Stimulated activated CD4-positive, alpha-beta T cell treated with anti-CD3 and anti-CD28 coated beads, Interleukin-4, amount 100 ng/mL, for 48 hours (primary cell): ENCODE data around the gene CHAT.
"Not testable (repeated sequence)": the region's sequence is repeated elsewhere in the genome, so short reads cannot be mapped to it uniquely, and the experiment has no call there.

Source experiments
- DNase-seq, 2 donors: peaks; one replicate each; pipeline ENCODE4 v3.0.0-alpha.2; 2020; ENCODE audit warnings: low read depth in 2 of 2

The CHAT gene

DNA sequence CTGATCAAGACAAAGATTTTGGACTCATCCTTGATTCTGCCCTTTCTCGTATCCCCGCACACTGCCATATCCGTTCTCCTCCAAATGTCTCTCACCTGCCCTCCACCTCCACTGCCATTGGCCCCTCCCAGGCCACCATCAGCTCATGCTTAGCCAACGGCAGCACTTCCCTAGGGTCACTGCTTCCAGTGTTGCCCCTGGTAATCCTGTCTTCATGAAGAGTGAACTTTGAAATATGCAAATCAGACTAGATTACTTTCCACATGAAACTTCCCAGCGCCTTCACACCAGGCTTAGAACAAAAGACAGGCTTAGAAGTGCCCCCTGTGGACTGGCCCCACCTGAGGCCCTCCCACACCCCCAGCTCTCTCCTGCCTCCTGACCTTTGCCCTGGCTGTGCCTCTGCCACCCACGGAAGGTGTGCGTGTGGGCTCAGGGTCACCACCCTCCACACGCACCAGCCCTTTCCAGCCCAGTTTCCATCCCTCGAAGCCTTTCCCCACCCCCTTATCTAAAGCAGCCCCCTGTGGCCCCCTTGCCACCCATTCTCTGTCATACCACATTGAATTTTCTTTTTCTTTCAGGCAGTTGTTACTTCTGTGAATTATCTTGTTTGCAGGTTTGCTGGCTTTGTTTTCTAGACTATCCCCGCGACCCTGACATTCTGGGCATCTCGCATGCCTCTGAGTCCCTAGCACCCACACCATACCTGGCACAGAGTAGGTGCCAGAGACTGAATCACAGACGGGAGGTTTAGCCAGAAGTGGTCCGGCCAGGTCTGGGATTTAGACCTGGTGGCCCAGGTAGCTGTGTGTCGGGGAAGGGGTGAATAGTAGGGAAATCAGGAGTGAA is 38.8 kb downstream of the CHAT start:
- DNase-seq, result no peak

DNA sequence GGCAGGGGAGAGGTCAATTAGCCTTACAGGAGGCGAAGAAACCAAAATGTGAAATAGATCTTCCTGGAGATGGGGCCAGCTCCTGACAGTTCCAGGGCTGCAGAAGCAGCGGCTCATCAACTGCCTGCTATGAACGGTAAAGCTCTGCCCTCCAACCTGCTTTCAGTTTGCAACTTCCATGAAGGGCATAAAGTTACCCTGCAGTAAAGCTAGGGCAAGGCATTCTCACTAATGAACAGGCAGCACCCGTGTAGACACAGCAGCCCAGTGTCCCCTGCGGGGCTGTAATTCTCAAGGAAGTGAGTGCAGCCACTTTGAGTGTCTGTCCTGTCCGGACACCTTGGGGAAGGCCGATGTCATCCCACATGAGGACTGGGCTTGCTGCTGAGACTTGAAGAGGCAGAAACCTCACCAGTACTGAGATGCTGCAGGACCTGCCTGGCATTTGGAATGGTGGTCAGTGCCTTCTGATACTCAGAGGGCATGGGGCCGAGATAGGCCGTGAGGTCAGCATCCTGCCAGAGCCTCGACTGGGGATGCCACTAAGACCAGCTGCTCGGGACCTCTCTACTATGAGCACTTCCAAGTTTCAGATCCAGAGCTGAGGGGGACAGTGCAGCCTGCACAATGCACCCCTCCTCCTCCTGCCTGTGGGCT is 39.6 kb downstream of the CHAT start:
- DNase-seq, result no peak

DNA sequence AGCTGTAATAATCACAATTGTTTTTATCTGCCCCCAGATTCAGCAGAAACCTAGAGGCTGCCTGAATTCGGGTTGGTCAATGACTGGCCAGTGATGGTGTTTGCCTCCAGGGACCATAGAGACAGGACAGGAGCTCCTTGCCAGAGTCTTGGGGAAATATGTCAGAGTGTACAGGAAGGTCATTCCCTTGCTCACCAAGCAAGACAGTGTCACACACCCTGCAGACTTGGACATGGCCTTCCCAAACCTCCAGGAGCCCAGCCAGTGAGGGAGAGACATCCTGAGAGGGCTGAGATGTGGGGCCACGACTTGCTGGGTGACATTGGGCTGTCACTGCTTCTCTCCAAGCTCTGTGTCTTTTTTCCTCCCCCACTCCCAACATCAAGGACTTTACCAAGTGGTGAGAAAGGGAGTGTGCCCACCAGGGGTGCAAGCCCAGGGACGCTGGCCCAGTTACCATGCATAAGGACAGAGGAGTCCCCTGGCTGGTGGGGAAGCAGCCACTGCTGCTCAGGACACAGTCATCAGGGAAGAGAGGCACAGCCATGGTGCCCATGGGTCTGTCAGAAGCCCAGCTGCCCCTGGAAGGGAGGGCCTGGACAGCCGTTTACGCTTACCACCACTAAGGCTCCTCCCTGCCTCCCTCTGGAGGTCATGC is 40.3 kb downstream of the CHAT start:
- DNase-seq, result no peak

DNA sequence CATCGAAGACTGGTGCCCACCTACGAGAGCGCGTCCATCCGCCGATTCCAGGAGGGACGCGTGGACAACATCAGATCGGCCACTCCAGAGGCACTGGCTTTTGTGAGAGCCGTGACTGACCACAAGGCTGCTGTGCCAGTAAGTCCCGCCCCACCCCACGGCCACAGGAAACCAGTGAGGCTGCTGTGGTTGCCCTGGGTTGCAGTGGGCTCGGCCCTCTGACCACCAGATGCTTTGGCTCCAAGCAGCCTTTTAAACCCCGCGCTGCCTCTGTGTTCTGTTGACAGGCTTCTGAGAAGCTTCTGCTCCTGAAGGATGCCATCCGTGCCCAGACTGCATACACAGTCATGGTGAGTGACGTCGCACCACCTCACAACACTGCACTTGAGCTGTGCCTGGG is 41.3 kb downstream of the CHAT start:
- no peak for DNase-seq

DNA sequence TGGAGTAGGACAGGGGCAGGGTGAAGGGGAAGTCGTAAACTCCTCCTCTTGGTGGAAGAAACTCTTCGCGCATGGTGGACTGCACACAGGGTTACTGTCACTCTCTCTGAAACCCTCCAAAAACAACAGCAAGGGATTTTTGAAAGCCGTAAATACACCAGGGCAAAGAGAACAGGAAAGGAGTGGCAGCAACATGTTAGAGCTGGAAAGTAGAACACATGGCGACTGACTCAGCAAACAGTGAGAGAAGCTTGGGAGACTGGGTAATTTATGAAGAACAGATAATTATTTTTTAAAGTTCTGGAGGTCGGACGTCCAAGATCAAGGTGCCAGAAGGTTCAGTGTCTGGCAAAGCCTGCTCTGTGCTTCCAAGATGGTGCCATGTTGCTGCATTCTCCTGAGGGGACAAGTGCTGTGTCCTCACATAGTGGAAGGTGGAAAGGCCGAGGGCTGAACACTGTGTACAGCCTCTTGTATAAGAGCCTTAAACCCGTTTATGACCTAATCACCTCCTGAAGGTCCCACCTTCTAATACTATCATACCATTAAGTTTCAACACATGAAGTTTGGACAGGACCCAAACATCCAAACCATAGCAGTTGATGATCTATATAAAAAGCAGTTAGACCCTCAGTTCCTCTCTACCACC is 43.1 kb downstream of the CHAT start:
- no peak for DNase-seq

DNA sequence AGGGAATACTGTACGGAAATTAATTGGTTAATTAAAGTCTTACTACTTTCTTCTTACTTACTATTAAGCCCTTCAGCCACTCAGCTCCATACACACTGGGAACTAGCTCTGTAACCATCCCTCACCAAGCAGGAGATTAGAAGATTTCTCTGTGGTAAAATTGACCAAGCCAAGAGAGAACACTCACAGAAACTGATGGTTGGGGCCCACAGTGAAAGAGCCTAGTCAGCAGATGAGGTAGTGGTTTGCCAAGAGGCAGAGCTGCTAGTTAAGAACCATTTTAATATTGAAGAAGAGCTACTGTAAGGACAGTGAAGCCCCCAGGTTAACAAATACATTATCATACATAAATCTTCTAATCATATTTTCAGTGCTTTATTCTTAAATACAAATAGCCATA is 43.8 kb downstream of the CHAT start:
- no peak for DNase-seq

DNA sequence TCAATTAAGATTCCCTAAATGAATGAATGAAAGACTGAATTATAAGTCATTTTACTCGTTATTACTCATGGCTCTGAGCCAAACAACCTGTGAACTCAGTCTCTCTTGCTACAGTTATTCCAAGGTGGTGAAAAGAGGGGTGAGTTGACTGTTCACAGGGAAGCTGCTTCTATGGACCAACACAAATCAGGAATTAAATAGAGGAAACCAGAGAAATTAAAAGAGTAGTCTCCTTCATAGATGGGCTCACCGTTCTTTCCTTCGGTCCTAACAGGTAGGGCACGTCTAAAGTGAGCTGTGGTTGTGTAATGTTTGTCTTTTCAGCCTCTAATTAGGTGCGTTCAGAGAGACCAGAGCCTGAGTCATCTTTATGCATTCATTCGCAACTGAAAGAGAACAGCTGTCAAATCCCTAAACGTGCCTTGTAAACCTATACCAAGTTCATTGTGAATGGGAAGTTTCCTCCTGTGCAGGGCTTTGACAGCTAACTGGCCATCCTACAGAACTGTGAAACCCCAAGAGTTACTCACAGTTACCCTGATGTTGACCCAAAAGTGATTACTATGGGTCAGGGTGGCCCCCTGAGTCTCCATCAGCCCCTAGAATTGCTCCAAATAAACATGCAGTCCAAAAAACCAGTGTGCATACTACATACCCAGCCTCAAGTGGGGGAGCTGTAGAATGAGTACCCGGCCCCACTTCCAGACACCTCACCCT is 47.5 kb downstream of the CHAT start:
- DNase-seq, result no peak

DNA sequence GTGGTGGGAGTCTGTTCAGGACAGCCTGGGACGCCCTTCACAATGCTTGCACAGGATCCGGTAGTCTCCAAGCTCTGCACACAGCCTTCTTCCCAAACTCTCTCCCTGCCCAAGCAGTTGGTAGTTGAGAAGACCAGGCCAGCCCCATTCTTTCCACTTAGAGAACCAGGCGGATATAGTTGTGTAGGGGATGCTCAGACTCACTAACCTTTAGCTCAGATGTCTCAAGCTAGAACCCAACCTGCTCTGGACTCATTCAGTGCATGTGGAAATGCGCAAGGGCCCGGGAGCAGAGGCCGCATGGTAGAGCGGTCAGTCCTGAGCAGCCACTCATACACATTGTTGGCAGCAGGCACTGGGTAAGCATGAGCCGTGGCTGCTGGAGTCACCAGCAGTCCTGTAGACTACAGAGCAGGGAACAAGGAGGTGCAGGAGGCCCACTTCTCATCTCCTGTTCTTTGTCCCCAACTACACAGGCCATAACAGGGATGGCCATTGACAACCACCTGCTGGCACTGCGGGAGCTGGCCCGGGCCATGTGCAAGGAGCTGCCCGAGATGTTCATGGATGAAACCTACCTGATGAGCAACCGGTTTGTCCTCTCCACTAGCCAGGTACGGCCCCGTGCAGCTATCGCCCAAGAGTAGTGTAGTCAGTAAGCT is 48.5 kb downstream of the CHAT start:
- no peak for DNase-seq

DNA sequence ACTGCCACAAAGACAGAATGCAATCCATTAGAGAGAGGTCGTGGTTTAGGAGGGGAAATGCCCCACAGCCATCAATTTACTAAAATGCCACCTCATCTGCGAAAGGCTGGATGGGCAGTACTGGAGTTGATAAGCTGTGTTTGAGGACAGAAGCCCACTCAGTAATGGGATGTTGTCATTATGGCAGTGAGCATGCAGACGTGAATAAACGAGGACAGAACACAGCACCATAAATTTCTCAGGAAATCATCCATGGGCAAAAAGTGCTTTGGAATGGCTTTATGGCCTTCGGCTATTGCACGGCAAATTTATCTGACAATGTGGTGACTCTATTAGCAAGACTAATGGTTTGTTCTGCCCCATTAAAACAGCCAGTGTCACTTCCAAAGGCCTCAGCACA is 49.8 kb downstream of the CHAT start:
- no peak for DNase-seq

DNA sequence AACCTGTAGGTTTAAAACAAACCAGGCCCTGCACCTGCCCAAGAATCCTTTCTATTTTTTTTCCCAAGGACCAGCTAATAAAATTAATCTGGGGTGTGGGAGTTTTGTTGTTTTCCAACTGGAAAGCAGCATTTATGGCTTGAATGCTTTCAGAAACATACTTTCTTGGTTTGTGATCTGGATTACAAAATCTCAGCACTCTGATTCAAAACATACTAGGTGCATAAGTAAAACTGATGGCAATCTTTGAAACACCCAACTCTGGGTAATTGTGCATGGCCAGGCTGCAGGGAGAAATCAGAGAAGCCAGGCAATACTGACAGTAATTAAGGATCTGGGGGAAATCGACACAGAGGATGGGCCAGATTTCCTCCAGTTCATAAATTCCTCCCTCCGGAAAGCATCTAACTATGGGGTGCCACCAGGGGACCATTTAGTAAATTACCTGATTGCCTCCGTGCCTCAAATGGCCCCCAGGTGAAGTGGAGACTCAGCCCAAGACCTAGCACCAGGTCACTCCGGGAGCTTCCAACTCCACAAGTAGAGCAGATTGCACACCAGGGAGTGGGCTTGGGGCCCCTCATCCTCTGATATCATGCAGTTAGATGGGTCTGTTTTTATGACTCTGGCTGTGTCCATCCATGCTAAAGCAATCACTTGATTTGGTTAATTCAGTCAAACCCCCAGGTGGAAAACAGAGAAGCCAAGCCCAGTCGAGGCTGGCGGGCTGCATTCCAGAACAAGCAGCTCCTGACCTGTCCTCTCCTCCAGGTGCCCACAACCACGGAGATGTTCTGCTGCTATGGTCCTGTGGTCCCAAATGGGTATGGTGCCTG is 50.4 kb downstream of the CHAT start:
- DNase-seq, result no peak

DNA sequence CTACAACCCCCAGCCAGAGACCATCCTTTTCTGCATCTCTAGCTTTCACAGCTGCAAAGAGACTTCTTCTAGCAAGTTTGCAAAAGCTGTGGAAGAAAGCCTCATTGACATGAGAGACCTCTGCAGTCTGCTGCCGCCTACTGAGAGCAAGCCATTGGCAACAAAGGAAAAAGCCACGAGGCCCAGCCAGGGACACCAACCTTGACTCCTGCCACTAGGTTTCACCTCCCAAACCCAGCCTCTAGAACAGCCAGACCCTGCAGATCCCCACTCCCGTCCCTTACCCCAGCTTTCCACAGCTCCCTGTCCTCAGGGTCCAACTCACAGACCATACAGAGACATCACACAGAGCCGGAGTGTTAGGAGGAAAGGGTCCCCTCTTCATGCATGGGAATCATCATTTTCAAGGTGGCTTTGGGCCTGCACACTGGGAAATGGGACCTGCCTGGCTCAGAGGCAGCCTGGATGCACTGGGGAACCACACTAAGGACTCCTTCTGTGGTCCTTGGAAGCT is 51.1 kb downstream of the CHAT start:
- no peak for DNase-seq

DNA sequence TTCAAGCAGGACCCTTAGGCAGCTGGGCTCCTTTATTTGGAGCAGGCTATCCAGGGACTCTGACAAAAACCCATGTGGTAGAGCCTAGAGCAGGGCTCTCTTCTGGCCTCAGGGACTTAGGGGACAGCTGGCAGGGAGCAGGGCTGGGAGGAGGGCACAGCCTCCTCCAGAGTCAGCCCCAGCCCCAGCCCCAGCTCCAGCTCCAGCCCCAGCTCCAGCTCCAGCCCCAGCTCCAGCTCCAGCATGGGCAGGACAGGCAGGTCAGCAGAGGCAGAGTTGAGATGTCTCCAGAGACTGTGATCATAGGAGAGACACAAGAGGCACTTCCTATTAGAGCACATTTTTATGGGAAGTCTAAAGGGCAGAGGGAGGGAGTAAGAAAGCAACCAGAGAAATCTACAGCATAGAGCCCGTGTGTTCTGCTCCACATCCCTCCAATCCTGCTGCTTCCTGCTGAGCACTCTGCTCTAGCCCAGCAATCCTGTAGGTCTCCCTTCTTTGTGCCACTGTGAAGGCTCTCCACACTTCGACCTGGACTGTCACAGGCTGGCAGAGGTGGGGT is 52.3 kb downstream of the CHAT start:
- no peak for DNase-seq

DNA sequence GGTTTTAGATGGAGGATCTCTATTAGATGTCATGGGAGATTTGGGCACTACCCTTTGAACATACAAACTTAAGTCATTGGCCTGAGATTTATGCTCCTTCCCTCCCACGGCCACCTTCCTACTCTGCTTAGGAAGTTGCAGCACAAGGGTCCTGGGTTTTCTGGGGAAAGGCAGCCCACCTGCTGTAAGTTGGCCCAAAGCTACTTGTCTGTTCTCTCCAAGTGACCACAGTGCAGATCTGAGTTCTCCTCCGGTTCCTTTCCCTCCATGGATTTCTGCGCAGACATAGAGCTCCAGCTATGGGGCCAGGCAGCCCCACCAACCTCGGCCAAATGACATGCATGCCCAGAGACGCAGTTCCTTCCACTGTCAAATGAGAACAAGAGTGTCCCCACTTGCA is 52.8 kb downstream of the CHAT start:
- DNase-seq, result no peak

DNA sequence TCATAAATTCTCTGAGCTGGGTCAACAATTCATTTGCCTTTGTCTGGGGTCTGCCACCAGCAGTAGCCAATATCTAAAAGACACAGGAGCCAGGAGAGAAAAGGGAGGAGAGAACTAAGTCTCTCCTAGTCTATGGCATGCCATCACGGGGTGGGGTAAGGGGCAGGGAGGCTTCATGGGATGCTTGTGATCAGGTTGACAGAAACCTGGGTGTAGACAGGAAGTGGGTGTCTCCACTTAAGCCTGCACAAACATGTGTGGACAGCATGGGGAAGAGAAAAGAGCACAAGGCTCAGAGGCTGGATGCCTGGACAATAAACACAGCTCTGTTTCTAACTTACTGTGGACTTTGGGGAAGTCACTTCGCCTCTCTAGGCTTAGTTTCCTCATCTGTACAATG is 54.2 kb downstream of the CHAT start:
- no peak for DNase-seq

DNA sequence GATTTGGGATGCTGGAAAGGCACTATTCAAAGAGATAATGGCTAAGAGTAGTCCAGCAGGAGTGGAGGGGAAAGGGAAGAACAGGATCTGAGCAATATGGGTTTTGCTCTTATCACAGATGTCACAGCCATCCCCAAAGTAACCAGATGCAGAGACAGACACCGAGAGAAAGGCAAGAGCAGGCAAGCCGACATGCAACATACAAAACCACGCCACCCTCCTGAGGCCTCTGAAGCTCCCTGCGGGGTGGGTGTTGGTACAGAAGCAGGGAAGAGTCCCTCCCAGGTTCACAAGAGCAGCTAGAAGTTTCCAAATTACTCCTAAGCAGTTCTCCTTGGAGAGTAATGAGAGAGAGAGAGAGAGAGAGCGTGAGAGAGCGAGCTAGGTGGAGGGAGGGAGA is 54.8 kb downstream of the CHAT start:
- no peak for DNase-seq

DNA sequence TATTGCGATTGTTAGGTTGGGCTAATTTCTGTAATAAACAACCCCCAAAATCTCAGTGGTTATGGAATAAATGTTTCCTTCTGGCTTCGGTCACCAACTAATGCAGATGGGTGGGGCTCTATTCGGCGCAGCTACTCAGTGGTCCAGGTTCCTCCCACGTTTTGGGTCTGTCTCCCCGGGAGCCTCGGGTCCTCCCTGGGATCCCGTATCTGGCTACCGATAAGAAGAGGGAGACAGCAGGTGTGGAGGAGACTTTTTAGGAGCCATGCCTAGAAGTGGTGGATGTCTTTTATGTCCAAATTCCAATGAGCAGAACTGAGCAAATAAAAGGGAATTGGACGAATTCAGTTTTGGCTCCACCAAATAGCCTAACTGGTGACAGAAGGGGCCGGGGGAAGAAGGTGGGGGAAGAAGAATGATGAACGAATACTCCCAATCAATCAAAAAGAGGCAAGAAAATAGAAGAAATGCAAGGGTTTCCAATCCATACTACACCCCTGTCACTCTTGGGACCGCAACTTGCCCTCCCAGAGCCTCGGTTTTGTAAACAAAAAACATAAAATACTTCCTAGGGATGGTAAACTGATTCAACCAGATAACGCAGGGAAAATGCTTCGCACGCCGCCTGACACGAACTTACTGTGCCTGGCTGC is 65.1 kb downstream of the CHAT start:
- DNase-seq, result no peak

DNA sequence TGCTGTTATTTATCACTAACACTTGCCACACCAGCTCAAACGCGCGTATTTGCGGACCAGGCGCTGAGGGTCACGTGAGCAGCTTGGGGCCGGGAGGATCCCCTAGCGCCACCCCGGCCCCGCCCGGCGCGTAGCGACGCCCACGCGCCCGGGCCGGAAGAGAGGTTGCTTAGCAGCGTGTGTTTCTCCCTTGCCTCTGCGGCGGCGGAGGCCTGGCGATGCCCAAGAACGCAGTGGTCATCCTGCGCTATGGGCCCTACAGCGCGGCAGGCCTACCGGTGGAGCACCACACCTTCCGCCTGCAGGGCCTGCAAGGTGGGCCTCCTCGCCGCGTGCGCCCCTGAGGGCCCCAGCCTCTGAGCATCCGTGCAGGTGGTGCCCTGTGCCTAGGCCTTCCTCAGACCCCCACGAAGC is 65.7 kb downstream of the CHAT start, which contains the start of gene C10orf53:
TSS of gene C10orf53 (plus strand) at position 172 of the 414 bp plus-strand sequence. CDS start at position 219, 47 bp downstream.
- DNase-seq, result peak; percentile 15 to 20

DNA sequence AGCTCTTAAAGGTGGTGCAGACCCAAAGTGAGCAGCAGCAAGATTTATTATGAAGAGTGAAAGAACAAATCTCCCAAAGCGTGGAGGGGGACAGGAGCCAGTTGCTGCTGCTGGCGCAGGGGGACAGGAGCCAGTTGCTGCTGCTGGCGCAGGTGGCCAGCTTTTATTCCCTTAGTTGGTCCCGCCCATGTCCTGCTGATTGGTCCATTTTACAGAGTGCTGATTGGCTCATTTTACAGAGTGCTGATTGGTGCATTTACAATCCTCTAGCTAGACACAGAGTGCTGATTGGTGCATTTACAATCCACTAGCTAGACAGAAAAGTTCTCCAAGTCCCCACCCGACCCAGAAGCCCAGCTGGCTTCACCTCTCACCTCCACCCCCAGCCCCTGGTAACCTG is 68.6 kb downstream of the CHAT start:
- not testable (repeated sequence) for DNase-seq

DNA sequence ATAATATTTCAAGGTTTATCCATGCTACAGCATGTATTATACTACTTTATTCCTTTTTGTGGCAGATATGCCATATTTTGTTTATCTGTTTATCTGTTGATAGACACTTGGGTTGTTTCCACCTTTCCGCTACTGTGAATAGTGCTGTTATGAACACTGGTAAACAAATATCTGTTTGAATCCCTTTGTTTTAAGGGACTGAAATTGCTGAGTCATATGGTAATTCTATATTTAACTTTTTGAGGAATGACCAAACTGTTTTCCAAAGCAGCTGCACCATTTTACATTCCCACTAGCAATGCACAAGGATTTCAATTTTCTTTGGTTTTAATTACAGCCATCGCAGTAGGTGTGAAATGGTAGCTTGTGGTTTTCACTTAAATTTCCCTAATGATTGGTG is 69.0 kb downstream of the CHAT start:
- no peak for DNase-seq
